Tibial nerve (tissue), 4 donors: ENCODE results near the gene KLHL25. TPM values are rescaled to one million over a fixed set of nuclear protein-coding genes. Genes with fewer than 3 reads are reported as not detected.
"Not testable (repeated sequence)": the region's sequence is repeated elsewhere in the genome, so short reads cannot be mapped to it uniquely, and the experiment has no call there.

ENCODE experiments used
- DNase-seq, 2 donors: peaks; one replicate each; pipeline ENCODE4 v3.0.0-alpha.2; 2019; ENCODE audit warnings: low spot score in 2 of 2
- H3K27ac ChIP-seq, 4 donors: fragments of 200-600 bp; sonication (generic) in 3 of 4; one replicate each; pipeline ENCODE4 v1.5.1; 2017 to 2019; ENCODE audit warnings: mild to moderate bottlenecking in 1 of 4
- H3K27me3 ChIP-seq, 2 donors: fragments of 200-600 bp; sonication (generic) in 1 of 2; one replicate each; pipeline versions ENCODE4 v1.5.1 to v1.6.0; 2017 to 2019
- H3K36me3 ChIP-seq, 3 donors: fragments of 200-600 bp; sonication (generic); one replicate each; pipeline ENCODE4 v1.5.1; 2018 to 2019
- H3K4me1 ChIP-seq, 4 donors: fragments of 200-600 bp; sonication (generic) in 3 of 4; one replicate each; pipeline ENCODE4 v1.5.1; 2017 to 2019
- H3K4me3 ChIP-seq, 4 donors: fragments of 200-600 bp; sonication (generic) in 3 of 4; one replicate each; pipeline ENCODE4 v1.5.1; 2017 to 2019; ENCODE audit warnings: mild to moderate bottlenecking in 1 of 4, moderate library complexity in 1 of 4
- H3K9me3 ChIP-seq, 4 donors: fragments of 200-600 bp; sonication (generic) in 3 of 4; one replicate each; pipeline ENCODE4 v1.5.1; 2017 to 2019
- EP300 ChIP-seq, 2 donors: sonication (generic); formaldehyde crosslinking; IDR thresholded peaks; one replicate each; pipeline ENCODE4 v1.6.1; 2017; ENCODE audit warnings: antibody characterized with exemption in 2 of 2, mild to moderate bottlenecking in 1 of 2
- POLR2A ChIP-seq, 2 donors: fragments of 450-650 bp; IDR thresholded peaks; one replicate each; pipeline ENCODE4 v1.6.1; 2017; ENCODE audit warnings: antibody characterized with exemption in 2 of 2, mild to moderate bottlenecking in 2 of 2, moderate library complexity in 2 of 2
- WGBS, 2 donors: methylation state at CpG; one replicate each; pipeline ENCODE4 v1.1.5; 2018; 5-methylcytosine and 5-hydroxymethylcytosine counted together
- total RNA-seq, 4 donors: library from RNA; depleted of rRNA; stranded (reverse); fragments of >200 nt; gene quantifications; one replicate each; pipeline ENCODE4 v1.1.0, GENCODE V29; 2016
- TF ChIP-seq, protein P1 (sequence below), 5 experiments: fragments of 200-600 bp in 3 of 5; fragments of 450-650 bp in 2 of 5; sonication (generic) in 3 of 5; IDR thresholded peaks; one replicate each; pipeline ENCODE4 v1.5.1; 2016 to 2019; ENCODE audit warnings: antibody characterized with exemption in 5 of 5, mild to moderate bottlenecking in 3 of 5, moderate library complexity in 2 of 5

The KLHL25 gene
- total RNA-seq, 4 donors from 2014 or later: 8.4 to 34.2 (median 12.6) TPM

DNA sequence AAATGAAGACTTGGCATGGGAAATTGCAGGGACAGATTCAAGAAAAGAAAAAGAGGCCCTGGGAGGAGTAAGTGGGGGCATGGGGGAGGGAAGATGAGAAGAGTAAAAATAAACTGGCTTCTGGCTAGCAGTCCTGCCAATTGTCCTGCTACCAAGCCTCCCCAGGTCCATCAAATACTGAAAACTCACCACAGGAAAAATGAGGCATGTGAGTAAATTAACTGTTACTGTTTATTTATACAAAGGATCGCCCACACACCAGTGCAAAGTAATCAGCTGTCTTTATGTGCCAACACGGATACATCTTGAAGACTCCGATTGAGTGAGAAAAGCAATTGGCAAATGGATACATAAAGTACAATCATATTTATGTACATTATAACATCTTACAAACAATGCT lies 10.7 kb upstream of the KLHL25 start:
- no peak for DNase-seq
- H3K27ac ChIP-seq: no peak overlapping the region
- H3K36me3 ChIP-seq: no peaks in the 10 kb centered on the region
- no peak for TF ChIP-seq POLR2A (IDR thresholded peaks at IDR 0.05)
- TF ChIP-seq EP300 (IDR thresholded peaks at IDR 0.05): no peak
- TF ChIP-seq, protein P1, sequence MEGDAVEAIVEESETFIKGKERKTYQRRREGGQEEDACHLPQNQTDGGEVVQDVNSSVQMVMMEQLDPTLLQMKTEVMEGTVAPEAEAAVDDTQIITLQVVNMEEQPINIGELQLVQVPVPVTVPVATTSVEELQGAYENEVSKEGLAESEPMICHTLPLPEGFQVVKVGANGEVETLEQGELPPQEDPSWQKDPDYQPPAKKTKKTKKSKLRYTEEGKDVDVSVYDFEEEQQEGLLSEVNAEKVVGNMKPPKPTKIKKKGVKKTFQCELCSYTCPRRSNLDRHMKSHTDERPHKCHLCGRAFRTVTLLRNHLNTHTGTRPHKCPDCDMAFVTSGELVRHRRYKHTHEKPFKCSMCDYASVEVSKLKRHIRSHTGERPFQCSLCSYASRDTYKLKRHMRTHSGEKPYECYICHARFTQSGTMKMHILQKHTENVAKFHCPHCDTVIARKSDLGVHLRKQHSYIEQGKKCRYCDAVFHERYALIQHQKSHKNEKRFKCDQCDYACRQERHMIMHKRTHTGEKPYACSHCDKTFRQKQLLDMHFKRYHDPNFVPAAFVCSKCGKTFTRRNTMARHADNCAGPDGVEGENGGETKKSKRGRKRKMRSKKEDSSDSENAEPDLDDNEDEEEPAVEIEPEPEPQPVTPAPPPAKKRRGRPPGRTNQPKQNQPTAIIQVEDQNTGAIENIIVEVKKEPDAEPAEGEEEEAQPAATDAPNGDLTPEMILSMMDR (IDR thresholded peaks at IDR 0.05): no peak
- H3K4me3 ChIP-seq: no peak overlapping the region
- H3K4me1 ChIP-seq: no peaks in the 10 kb centered on the region
- no peaks in the 10 kb centered on the region for H3K27me3 ChIP-seq
- no peaks in the 10 kb centered on the region for H3K9me3 ChIP-seq
- 43 to 57% methylated on average over 3 of the region's 3 CpGs for WGBS, 2 donors

DNA sequence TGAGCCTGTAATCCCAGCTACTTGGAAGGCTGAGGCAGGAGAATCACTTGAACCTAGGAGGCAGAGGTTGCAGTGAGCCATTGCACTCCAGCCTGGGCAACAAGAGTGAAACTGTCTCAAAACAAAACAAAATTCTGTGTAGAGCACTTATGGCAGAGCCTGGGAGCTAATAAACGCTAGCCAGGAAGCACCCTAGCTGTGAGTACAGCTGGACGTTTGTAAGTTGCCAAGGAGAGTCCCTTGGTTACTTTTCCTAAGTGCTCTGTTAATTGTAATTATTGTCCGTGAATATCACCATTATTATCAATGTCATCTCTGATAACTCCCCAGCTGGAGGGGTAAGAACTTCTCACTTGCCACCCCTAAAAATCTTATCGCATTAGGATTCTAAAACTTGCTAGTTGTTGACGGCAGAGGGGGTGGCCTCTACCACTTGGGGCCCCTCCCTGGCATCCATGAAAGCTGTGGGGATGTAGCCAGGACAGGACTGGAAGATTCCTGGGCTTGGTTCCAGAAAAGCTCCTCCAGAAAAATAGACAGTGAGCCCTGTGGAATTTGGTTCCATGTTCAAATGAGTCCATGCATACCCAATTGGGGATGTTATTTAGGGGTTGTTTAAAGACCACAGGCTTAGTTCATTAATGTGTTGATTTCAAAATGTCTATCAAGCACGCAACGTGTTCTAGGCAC lies 9.9 kb upstream of the KLHL25 start:
- WGBS, 2 donors: 66 to 71% methylated on average over 7 of the region's 7 CpGs
- Histone ChIP-seq H3K27ac (no peak overlapping the region), H3K36me3 (no peaks in the 10 kb centered on the region), H3K27me3 (no peaks in the 10 kb centered on the region), H3K4me3 (no peak overlapping the region), H3K9me3 (no peaks in the 10 kb centered on the region), H3K4me1 (no peaks in the 10 kb centered on the region)
- DNase-seq: no peak
- no peak for TF ChIP-seq EP300 (IDR thresholded peaks at IDR 0.05)
- TF ChIP-seq POLR2A (IDR thresholded peaks at IDR 0.05): no peak
- TF ChIP-seq, protein P1 (IDR thresholded peaks at IDR 0.05): no peak

DNA sequence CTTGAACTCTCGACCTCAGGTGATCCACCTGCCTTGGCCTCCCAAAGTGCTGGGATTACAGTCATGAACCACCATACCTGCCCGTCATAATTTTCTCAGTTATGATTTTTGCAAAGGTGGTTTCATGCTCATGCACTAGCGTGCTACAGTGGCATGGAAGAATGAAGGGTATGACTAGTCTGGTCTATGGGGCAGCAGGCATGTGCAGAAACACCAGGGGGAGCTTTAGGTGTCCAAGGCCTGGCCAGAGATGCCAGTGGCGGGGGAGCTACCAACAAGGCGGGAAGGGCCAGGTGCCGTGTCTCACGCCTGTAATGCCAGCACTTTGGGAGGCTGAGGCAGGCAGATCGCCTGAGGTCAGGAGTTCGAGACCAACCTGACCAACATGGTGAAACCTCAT lies 7.9 kb upstream of the KLHL25 start:
- not testable (repeated sequence) for H3K36me3 ChIP-seq, H3K27ac ChIP-seq, H3K4me1 ChIP-seq, DNase-seq, H3K27me3 ChIP-seq, H3K4me3 ChIP-seq, H3K9me3 ChIP-seq
- 91 to 95% methylated on average over 9 of the region's 9 CpGs for WGBS, 2 donors

DNA sequence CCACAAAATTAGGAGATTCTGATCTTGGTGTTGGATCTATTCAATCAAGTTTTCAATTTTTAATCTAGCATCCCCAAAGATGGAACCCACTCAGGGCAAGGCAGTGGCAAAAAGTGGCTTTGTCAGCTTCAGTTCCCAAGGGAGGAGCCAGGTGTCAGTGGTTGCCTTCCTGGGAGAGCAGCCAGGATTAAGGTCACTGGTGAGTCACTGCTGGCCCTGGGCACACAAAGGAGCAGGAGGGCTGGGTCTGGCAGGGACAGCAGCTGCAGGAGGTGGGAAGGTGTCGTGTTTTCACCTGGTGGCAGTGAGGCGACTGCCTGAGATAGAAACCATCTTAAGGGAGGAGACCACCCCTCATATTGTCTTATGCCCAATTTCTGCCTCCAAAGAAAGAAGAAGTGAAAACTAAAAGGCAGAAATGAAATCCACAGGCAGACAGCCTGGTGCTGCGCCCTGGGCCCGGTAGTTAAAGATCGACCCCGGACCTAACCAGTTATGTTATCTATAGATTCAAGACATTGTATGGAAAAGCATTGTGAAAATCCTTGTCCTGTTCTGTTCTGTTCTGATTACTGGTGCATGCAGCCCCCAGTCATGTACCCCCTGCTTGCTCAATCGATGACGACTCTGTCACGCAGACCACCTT lies 5.9 kb upstream of the KLHL25 start:
- Histone ChIP-seq H3K9me3 (no peaks in the 10 kb centered on the region), H3K36me3 (no peaks in the 10 kb centered on the region), H3K27me3 (no peaks in the 10 kb centered on the region), H3K4me1 (peaks cover 0 to 5% (median 0%) of the 10 kb centered on the region in 4 donors), H3K27ac (no peak overlapping the region), H3K4me3 (no peak overlapping the region)
- no peak for TF ChIP-seq EP300 (IDR thresholded peaks at IDR 0.05)
- TF ChIP-seq POLR2A (IDR thresholded peaks at IDR 0.05): no peak
- TF ChIP-seq, protein P1 (IDR thresholded peaks at IDR 0.05): no peak
- no peak for DNase-seq
- WGBS, 2 donors: 89 to 92% methylated on average over 9 of the region's 9 CpGs

DNA sequence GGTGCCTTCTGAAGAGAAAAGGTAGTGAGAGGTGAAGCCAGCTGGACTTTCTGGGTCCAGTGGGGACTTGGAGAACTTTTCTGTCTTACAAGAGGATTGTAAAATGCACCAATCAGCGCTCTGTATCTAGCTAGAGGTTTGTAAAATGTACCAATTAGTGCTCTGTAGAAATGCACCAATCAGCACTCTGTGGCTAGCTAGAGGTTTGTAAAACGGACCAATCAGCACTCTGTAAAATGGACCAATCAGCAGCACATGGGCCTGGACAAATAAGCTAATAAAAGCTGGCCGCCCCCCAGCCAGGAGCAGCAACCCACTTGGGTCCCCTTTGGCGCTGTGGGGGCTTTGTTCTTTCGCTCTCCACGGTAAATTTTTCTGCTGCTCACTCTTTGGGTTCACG lies 1.6 kb upstream of the KLHL25 start:
- not testable (repeated sequence) for H3K27me3 ChIP-seq, H3K27ac ChIP-seq, H3K36me3 ChIP-seq, H3K9me3 ChIP-seq, DNase-seq, H3K4me3 ChIP-seq
- WGBS, 2 donors: 90 to 94% methylated on average over 7 of the region's 7 CpGs
- peaks cover 0 to 34% (median 16%) of the 10 kb centered on the region in 4 donors for H3K4me1 ChIP-seq
